DMS79 treated with DMSO at 0.1 percent for 48 hours (cell line): ENCODE data around the gene TTLL3.
"Not testable (repeated sequence)": the region's sequence is repeated elsewhere in the genome, so short reads cannot be mapped to it uniquely, and the experiment has no call there.

Source experiments
- DNase-seq: peaks from one replicate; lab custom pipeline; 2025; lab: John Stamatoyannopoulos, UW

TTLL3 gene

DNA sequence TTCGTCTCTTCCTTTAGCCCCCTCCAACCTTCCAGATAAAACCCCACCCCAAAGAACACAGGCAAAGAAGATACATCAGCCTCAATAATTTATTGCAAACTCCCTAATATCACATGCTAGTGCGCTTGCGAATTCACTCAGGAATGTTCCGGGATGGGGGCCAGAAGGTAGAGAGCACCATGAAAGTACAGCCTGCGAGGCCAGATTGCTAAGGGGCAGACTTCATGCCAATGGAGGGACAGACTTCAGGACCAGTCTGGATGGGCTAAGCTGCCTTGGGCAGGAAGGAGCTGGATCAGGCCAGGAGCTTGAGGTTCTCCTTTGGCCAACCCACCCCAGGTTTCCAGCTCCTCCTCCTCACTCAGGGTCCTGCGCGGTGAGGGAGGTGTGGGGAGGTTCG, 56.6 kb downstream of the TTLL3 start:
- no peak for DNase-seq

- DNase-seq: no peak
Measured at GRCh38 chr3:9867106-9867505, 57.0 kb downstream of the TTLL3 start.

- DNase-seq: no peak
Measured at GRCh38 chr3:9869955-9870354, 59.9 kb downstream of the TTLL3 start.

DNA sequence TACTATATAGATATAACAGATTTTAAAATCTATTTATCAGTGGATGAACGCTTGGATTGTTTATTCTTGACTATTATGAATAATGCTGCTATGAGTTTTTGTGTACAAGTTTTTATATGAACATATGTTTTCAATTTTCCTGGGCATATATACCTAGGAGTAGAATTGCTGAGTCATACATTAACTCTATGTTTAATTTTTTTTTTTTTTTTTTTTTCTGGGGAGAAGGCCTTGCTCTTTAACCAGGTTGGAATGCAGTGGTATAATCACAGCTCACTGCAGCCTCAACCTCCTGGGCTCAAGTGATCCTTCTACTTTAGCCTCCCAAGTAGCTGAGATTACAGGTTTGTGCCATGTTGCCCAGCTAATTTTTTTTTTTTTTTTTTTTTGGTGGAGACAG, 60.9 kb downstream of the TTLL3 start:
- DNase-seq: no peak

GRCh38 chr3:9872067-9872466, 62.0 kb downstream of the TTLL3 start:
- DNase-seq: not testable (repeated sequence)

DNA sequence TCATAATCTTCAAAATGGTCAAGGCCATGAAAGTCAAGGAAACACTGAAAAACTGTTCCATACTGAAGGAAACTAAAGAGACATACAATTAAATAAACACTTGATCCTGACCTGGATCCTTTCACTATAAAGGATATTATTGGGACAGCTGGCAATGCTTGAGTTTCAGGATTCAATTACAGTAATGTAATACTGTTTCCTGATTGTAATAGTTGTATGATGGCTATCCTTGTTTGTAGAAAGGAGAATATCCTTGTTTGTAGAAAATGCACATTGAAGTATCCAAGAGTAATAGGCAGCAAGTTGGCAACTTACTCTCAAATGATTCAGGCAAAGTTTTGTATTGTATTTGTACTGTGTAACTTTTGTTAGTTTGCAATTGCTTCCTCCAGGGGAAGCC, 65.4 kb downstream of the TTLL3 start:
- DNase-seq: no peak

DNA sequence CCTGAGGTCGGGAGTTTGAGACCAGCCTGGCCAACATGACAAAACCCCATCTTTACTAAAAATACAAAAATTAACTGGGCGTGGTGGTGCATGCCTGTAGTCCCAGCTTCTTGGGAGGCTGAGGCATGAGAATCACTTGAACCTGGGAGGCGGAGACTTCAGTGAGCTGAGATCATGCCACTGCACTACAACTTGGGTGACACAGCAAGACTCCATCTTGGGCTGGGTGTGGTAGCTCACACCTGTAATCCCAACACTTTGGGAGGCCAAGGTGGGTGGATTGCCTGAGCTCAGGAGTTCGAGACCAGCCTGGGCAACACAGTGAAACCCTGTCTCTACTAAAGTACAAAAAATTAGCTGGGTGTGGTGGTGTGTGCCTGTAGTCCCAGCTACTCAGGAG, 66.2 kb downstream of the TTLL3 start:
- DNase-seq: not testable (repeated sequence)

- DNase-seq: no peak
Measured at GRCh38 chr3:9876991-9877390, 66.9 kb downstream of the TTLL3 start.

- DNase-seq: no peak
Measured at GRCh38 chr3:9878700-9879099, 68.6 kb downstream of the TTLL3 start.

DNA sequence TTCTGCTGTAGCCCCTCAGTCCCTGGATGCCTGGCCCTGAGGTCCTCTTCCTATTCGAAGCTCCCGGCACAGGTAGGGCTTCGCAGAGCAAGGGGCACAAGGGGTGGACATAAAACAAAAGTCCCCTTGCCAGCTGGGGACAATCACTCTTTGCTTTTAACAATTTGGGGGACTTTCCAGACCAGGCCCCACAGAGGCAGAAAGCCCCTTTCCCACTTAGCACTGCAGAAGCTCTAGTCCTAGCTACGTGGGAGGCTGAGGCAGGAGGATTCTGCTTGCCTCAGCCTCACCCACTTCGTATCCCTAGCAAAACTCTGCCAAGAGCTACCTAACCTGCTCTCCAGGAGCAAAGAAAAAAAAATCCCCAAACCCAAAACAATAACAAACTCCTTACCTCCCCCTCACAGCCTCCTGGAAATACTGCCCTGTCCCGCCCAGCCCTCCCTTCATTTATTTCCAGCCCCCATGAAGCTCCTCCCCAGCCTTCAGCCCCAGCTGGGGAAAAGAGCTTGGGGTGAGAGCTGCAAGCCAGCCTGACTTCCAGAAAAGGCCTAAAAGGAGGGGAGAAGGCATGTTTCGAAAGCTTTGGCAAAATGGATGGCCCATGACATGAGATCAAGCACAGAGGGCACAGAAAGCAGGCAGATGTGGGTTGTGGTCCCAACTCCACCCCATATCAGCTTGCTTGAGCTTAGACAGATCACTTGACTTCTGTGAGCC, 69.9 kb downstream of the TTLL3 start, which contains the start of gene CIDEC:
CIDEC (minus strand) TSS at position 424 of the 720 bp plus-strand sequence. CDS start 1,767 bp downstream, outside the sequence.
- DNase-seq: no peak

DNA sequence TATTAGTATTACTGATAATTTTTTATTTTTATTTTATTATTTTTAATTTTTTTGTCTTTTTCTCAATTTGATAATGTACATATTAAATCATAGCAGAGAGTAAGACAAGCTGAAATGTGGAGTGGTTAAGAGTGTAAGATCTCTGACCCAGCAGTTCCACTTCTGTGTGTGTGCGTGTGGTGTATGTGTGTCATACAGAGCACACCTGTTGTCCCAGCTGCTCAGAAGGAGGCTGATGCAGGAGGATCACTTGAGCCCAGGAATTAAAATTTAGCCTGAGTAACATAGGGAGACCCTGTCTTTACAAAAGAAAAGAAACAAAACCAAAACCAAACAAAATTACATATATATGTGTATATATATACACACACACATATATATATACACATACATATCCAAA, 71.4 kb downstream of the TTLL3 start:
- DNase-seq: no peak

DNA sequence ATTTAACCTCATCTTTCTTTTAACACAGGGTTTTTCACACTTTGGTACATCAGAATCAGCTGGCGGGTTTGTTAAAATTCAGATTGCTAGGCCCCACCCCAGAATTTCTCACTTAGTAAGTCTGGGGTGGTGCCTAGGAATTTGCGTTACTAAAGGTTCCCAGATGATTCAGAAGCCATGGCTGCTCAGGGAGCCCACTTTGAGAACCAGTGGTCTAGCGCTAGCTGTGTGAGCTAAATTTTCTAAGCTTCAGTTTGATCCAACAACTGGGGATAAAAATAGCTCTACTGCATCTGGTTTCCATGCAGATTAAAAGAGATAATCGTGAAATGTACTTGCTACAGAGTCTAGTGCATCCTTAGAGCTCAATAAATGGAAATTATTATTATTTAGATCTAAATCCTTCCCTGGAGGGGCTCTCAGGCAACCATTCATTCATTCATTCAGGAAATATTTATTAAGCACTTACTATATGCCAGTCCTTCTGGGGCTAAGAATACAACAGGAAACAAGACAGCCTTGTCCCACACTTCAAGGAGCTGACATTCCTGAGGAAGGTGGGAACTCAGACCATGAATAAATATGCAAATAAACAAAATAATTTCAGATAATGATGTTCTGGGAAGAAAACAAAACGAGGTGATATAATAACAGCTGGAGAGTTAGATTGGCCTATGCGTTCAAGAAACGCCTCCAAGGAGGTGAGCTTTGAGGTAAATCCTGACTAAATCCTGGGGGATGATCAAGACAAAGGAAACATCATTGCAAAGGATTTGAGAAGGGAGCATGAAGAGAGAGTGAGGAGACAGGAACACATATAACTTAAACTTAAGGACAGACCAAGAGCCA, 73.9 kb downstream of the TTLL3 start:
- DNase-seq: no peak

DNA sequence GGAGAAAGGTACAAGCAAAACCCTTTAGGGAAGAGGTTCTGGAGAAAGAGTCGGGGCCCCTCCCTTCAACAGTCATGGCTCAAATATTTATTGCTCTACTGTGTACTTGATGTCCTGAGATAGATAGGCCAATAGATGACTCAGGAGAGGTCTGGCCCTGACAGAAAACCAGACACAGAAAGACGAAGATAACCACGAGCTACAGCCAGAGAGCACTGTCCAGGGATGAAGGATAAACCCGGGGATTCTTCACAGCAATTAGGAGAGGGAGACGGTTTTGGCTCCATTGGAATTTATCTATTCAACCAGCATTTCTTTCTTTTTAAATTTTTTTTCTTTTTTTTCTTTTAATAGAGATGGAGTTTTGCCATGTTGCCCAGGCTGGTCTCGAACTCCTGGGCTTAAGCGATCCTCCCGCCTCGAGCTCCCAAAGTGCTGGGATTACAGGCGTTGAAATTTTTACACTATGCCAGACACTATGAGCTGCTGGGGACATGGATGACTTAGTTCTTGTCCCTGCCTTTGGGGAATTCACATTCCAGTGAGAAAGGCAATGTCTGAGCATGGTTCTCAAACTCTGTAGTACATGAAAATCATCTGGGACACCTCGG, 74.6 kb downstream of the TTLL3 start:
- no peak for DNase-seq
